ENCODE results near the gene SCAPER. TPM values are rescaled to one million over a fixed set of nuclear protein-coding genes. Genes with fewer than 3 reads are reported as not detected.

Gene SCAPER
- total RNA-seq, 2 experiments from 2014 or later, result 31.4 to 32.7 TPM

DNA sequence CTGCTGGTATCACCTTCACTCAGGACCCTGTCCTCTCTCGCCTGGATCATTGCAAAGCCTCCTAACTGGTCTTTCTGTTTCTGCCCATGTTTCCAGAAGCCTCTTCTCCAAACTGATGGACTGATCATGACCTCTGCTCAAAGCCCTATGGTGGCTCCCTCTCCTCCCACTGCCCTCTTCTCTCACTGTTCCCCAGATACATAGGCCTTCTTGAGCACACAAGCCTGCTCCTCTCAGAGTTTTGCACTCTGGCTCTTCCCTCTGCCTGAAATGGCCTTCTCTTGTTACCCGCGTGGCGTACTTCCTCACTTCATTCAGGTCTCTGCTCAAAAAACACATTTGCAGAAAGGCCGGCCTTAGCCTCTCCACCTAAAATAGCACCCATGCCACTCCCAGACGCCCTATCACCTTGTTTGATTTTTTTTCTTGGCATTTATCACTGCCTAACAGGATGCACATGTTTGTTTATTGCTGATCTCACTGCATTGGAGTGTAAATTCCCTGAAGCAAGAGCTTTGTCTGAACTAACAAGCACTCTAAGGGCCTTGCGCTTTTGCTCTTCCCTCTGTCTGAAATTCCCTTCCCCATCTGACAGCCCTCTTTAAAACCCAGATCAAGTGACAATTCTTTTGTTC lies 592.5 kb downstream of the SCAPER start:
- Mint-ChIP-seq H3K9me3 (no peaks in the 10 kb centered on the region), H3K4me3 (peak overlapping the region; percentile 90), H3K27me3 (no peaks in the 10 kb centered on the region), H3K36me3 (ENCODE audit: low read depth) (peaks cover 14% of the 10 kb centered on the region), H3K27ac (no peak overlapping the region), H3K4me1 (ENCODE audit: low read depth) (peaks cover 27% of the 10 kb centered on the region)
- CTCF ChIA-PET, result interaction anchor here (1.2 to 1.4 kb wide), 2 partner anchors 10 to 162 kb away, joined by 3 to 4 read pairs; no protein-coding TSS in a partner anchor
- POLR2A ChIA-PET, result no interaction called here
- no peak for ATAC-seq
- intact Hi-C loops (cut with micrococcal nuclease), result no loop called here
- TF ChIP-seq, protein P1, sequence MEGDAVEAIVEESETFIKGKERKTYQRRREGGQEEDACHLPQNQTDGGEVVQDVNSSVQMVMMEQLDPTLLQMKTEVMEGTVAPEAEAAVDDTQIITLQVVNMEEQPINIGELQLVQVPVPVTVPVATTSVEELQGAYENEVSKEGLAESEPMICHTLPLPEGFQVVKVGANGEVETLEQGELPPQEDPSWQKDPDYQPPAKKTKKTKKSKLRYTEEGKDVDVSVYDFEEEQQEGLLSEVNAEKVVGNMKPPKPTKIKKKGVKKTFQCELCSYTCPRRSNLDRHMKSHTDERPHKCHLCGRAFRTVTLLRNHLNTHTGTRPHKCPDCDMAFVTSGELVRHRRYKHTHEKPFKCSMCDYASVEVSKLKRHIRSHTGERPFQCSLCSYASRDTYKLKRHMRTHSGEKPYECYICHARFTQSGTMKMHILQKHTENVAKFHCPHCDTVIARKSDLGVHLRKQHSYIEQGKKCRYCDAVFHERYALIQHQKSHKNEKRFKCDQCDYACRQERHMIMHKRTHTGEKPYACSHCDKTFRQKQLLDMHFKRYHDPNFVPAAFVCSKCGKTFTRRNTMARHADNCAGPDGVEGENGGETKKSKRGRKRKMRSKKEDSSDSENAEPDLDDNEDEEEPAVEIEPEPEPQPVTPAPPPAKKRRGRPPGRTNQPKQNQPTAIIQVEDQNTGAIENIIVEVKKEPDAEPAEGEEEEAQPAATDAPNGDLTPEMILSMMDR (IDR thresholded peaks at IDR 0.05), result no peak
- DNase-seq, result no peak

DNA sequence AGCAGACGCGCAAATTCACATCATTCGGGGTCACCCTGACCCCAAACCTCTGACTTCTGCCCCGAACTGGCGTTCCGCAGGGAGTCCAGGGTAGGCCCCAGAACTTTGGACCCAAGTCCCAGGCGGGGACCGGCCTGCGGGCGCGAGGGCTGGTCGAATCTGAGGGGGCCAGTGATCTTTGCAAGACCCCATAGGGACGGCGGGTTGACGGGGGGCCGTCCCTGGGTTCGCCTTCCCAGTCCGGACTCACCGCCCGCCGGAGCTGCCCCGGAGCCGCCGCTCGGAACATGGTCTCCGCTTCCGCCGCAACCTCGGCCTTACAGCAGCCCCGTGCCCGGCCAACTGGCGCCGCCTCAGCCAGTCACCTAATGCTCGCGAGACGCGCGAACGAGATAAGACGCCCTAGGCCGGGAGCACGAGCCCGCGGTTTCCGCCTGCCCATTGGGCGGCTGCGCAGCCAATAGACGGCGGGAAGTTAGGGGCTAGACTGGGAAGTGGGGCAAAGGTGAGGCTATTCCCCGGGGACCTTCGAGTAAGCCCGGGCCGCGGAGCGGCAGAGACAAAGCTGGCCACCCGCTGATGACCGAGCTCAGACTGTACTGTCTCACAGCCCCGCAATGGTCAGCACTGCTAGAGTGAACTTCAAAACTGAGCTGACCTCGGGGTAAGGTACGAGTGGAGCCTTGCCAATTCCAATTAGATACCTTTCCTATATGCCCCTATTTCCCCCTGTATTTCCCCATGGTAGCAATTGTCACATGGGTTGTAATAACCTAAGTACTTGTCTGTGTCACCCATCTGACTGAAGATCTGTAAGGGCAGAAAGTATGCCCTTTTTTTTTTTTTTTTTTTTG lies 593.8 kb downstream of the SCAPER start, which contains the start of gene ETFA:
Gene ETFA, minus strand, starts transcription at position 370 of the 854 bp plus-strand sequence. Its CDS starts 81 bp downstream, at position 289.
- POLR2A ChIA-PET, result interaction anchor here (0.6 to 1.8 kb wide), 5 partner anchors 12 to 29 kb away, joined by 3 to 6 read pairs (median 3); no protein-coding TSS in a partner anchor
- CTCF ChIA-PET, result interaction anchor here (1.0 kb wide), 1 partner anchor 538 kb away, joined by 3 read pairs; no protein-coding TSS in a partner anchor
- Mint-ChIP-seq H3K36me3 (ENCODE audit: low read depth) (peaks cover 16% of the 10 kb centered on the region), H3K27ac (peak within 1 kb of the TSS; percentile 85), H3K9me3 (no peaks in the 10 kb centered on the region), H3K27me3 (no peaks in the 10 kb centered on the region), H3K4me1 (ENCODE audit: low read depth) (peaks cover 31% of the 10 kb centered on the region), H3K4me3 (peak within 1 kb of the TSS; percentile 90)
- intact Hi-C loops (cut with micrococcal nuclease), result no loop called here
- DNase-seq, result peak; percentile 97
- TF ChIP-seq, protein P1 (IDR thresholded peaks at IDR 0.05), result no peak
- peak; percentile 99 for ATAC-seq

DNA sequence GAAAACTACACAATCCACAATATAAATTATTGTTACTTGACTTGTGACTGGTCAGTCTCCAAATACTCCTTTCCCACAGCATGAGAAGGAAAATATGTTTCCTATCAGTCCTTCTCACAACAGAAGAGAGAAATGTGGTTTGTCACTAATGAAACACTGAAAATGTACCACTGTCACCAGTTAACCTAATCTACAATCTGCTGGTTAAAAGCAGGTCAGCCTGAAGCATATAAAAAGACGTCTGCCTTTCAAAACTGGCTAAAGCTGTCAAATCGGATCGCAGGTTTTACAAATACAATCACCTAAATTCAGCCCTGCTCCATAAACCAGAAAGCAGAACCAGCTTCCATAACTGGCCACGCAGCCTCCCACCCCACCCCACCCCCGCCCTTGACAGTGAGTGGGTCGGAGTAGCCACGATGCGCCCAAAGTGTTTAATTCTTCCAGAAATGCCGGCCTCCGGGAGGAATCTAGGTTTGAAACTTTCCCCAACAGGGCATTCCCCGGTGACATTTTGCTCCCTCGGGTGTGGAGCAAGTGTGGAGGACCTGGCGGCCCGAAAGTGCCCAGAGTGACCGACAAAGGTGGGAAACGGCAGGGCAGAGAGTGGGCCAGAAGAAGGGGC lies 594.6 kb downstream of the SCAPER start:
- TF ChIP-seq, protein P1 (IDR thresholded peaks at IDR 0.05), result no peak
- Mint-ChIP-seq H3K36me3 (ENCODE audit: low read depth) (peaks cover 16% of the 10 kb centered on the region), H3K4me3 (peak overlapping the region; percentile 90), H3K27ac (peak overlapping the region; percentile 85), H3K4me1 (ENCODE audit: low read depth) (peaks cover 35% of the 10 kb centered on the region), H3K9me3 (no peaks in the 10 kb centered on the region), H3K27me3 (no peaks in the 10 kb centered on the region)
- CTCF ChIA-PET, result no interaction called here
- intact Hi-C loops (cut with micrococcal nuclease), result no loop called here
- POLR2A ChIA-PET, result interaction anchor here (0.9 to 1.8 kb wide), 3 partner anchors 16 to 28 kb away, joined by 3 to 6 read pairs (median 5); no protein-coding TSS in a partner anchor
- ATAC-seq (peak; percentile 2), DNase-seq (peak; percentile 26)

DNA sequence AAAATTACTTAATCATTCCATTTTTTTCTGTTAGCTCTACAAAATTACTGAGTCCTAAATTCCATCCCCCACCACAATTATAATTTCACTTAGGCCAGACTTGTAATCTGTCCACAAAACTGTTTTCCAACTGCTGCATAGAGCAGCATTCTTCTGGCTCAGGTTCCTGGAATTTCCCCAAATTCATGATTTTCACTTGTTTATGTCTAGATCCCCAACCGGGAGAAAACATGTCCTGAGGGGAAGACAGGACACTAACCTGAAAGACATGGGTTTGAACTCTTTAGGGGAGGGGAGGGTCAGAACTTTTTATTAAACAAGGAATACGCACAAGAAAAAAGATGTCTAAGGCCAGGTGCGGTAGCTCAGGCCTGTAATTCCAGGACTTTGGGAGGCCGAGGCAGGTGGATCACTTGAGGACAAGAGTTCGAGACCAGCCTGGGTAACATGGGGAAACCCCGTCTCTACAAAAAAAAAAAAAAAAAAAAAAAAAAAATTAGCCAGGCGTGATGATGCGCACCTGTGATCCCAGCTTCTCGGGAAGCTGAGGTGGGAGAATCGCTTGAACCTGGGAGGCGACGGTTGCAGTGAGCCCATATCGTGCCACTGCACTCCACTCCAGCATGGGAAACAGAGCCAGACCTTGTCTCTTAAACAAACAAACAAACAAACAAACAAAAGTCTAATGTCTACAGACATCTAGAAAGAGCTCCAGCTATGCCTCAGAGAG lies 595.4 kb downstream of the SCAPER start:
- CTCF ChIA-PET, result interaction anchor here (1.1 kb wide), 1 partner anchor 11 kb away, joined by 3 read pairs; no protein-coding TSS in a partner anchor
- TF ChIP-seq, protein P1 (IDR thresholded peaks at IDR 0.05), result no peak
- Mint-ChIP-seq H3K9me3 (peaks cover 3% of the 10 kb centered on the region), H3K36me3 (ENCODE audit: low read depth) (peaks cover 19% of the 10 kb centered on the region), H3K27me3 (no peaks in the 10 kb centered on the region), H3K4me3 (peak overlapping the region; percentile 90), H3K27ac (peak overlapping the region; percentile 64), H3K4me1 (ENCODE audit: low read depth) (peaks cover 39% of the 10 kb centered on the region)
- no peak for DNase-seq
- intact Hi-C loops (cut with micrococcal nuclease), result no loop called here
- POLR2A ChIA-PET, result interaction anchor here (1.2 kb wide), 1 partner anchor 15 kb away, joined by 5 read pairs; no protein-coding TSS in a partner anchor
- ATAC-seq, result no peak
